HEK293T (cell line): ENCODE results near the gene QKI.

Source experiments
- ELF4 ChIP-seq: fragments of 450-650 bp; IDR thresholded peaks from 2 replicates; pipeline ENCODE4 v1.6.1; 2017; ENCODE audit warnings: antibody characterized with exemption
- FOXK2 ChIP-seq: fragments of 450-650 bp; IDR thresholded peaks from 2 replicates; pipeline ENCODE4 v1.6.1; 2016; ENCODE audit warnings: mild to moderate bottlenecking
- HDGF ChIP-seq: fragments of 450-650 bp; IDR thresholded peaks from 2 replicates; pipeline ENCODE4 v1.6.1; 2017; ENCODE audit warnings: antibody characterized with exemption, borderline replicate concordance
- SP1 ChIP-seq: fragments of 450-650 bp; IDR thresholded peaks from 2 replicates; pipeline ENCODE4 v1.6.1; 2017
- SUZ12 ChIP-seq: fragments of 450-650 bp; IDR thresholded peaks from 2 replicates; pipeline ENCODE4 v1.6.1; 2016; ENCODE audit warnings: mild to moderate bottlenecking
- TF ChIP-seq, protein P1 (sequence below): fragments of 450-650 bp; IDR thresholded peaks from 2 replicates; pipeline ENCODE4 v1.6.1; 2016

DNA sequence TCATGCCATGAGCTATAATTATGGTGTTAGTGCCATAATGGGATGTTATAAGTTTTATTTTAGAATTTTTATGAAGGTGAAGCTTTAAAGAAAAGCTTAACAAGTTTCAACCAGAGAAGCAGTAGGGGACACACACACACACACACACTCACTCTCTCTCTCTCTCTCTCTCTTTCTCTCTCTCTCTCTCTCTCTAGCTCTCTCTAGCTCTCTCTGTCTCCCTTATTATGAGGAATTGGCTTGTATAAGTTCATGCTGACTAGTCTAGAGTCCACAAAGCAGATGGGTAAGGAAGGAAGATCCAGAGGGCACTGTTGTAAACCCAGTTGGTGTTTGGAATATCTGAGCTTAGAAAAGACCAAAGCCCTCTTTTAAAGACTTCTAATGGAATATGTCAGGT, 102.4 kb downstream of the QKI start:
- TF ChIP-seq FOXK2 = no peak
- TF ChIP-seq HDGF = no peak
- no peak for TF ChIP-seq SUZ12
- no peak for TF ChIP-seq SP1
- TF ChIP-seq, protein P1, sequence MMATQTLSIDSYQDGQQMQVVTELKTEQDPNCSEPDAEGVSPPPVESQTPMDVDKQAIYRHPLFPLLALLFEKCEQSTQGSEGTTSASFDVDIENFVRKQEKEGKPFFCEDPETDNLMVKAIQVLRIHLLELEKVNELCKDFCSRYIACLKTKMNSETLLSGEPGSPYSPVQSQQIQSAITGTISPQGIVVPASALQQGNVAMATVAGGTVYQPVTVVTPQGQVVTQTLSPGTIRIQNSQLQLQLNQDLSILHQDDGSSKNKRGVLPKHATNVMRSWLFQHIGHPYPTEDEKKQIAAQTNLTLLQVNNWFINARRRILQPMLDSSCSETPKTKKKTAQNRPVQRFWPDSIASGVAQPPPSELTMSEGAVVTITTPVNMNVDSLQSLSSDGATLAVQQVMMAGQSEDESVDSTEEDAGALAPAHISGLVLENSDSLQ = no peak
- no peak for TF ChIP-seq ELF4
